SK-N-SH (cell line): ENCODE results near the gene MRPS18A. TPM values are rescaled to one million over a fixed set of nuclear protein-coding genes. Genes with fewer than 3 reads are reported as not detected.

Source experiments
- CTCF ChIA-PET: fragments of 300-600, 350-600 bp; formaldehyde crosslinking; extraction: SDS; loops from one replicate; lab custom pipeline; 2021; lab: Yijun Ruan, JAX
- POLR2A ChIA-PET: fragments of 350-600 bp; sonication (Branson Sonifier 250); formaldehyde crosslinking; extraction: SDS; loops from one replicate; lab custom pipeline; 2020; ENCODE audit warnings: antibody characterized with exemption, inconsistent platforms; lab: Yijun Ruan, JAX
- DNase-seq: peaks from one replicate; pipeline ENCODE4 v3.0.0; 2012
- H2AFZ ChIP-seq: fragments of 200-600 bp; sonication (generic); 2 replicates; pipeline ENCODE4 v1.8.1; 2016; ENCODE audit warnings: antibody characterized with exemption, mild to moderate bottlenecking, low read depth
- H3F3A ChIP-seq: fragments of 200-600 bp; sonication (generic); replicated peaks from 2 replicates; pipeline ENCODE3; 2016; ENCODE audit warnings: antibody characterized with exemption, mild to moderate bottlenecking; ENCODE audit not compliant: insufficient read depth
- H3K27ac ChIP-seq, 2 experiments: fragments of 200-500 bp in 1 of 2; fragments of 200-600 bp in 1 of 2; sonication (Bioruptor generic) in 1 of 2; sonication (generic), shearing (Covaris generic) in 1 of 2; 2 replicates each; pipeline versions ENCODE4 v1.5.1 to v1.6.1; 2014 to 2016; ENCODE audit warnings: low read depth in 2 of 2, inconsistent platforms in 1 of 2, low read length in 1 of 2, mild to moderate bottlenecking in 1 of 2, mixed read lengths in 1 of 2
- H3K27me3 ChIP-seq: fragments of 200-600 bp; sonication (generic), shearing (Covaris generic); 2 replicates; pipeline ENCODE4 v1.6.1; 2016; ENCODE audit warnings: mixed run types; ENCODE audit not compliant: insufficient read depth
- H3K36me3 ChIP-seq, 2 experiments: fragments of 200-500 bp in 1 of 2; fragments of 200-600 bp in 1 of 2; sonication (Bioruptor generic) in 1 of 2; sonication (generic) in 1 of 2; replicated peaks in 1 of 2; 2 replicates each; pipeline versions ENCODE3 to v1.5.1; 2014 to 2016; ENCODE audit warnings: low read length in 1 of 2, mild to moderate bottlenecking in 1 of 2; ENCODE audit not compliant: insufficient read depth in 2 of 2, control insufficient read depth in 1 of 2
- H3K4me1 ChIP-seq, 2 experiments: fragments of 200-500 bp in 1 of 2; fragments of 200-600 bp in 1 of 2; sonication (Bioruptor generic) in 1 of 2; sonication (generic), shearing (Covaris generic) in 1 of 2; 2 replicates each; pipeline versions ENCODE4 v1.5.1 to v1.6.1; 2014 to 2016; ENCODE audit warnings: low read depth in 1 of 2, low read length in 1 of 2, mixed run types in 1 of 2; ENCODE audit not compliant: insufficient read depth in 2 of 2, control insufficient read depth in 1 of 2
- H3K4me2 ChIP-seq: fragments of 200-600 bp; sonication (generic), shearing (Covaris generic); 2 replicates; pipeline ENCODE4 v1.6.1; 2017; ENCODE audit warnings: mixed run types
- H3K4me3 ChIP-seq, 2 experiments: fragments of 200-500 bp in 1 of 2; fragments of 200-600 bp in 1 of 2; sonication (Bioruptor generic) in 1 of 2; sonication (generic), shearing (Covaris generic) in 1 of 2; 2 replicates each; pipeline versions ENCODE4 v1.5.1 to v1.8.1; 2014 to 2016; ENCODE audit warnings: low read depth in 2 of 2, inconsistent platforms in 1 of 2, low read length in 1 of 2, mild to moderate bottlenecking in 1 of 2, mixed read lengths in 1 of 2, moderate library complexity in 1 of 2
- H3K79me2 ChIP-seq: fragments of 200-600 bp; sonication (generic); 2 replicates; pipeline ENCODE4 v1.8.1; 2017; ENCODE audit warnings: mild to moderate bottlenecking; ENCODE audit not compliant: insufficient read depth
- H3K9ac ChIP-seq: fragments of 200-600 bp; sonication (generic); 2 replicates; pipeline ENCODE4 v1.6.1; 2017; ENCODE audit warnings: mixed run types
- H3K9me2 ChIP-seq: fragments of 200-600 bp; sonication (generic); 2 replicates; pipeline ENCODE4 v1.6.1; 2017; ENCODE audit warnings: mixed run types
- H3K9me3 ChIP-seq: fragments of 200-600 bp; sonication (generic); 2 replicates; pipeline ENCODE4 v1.6.1; 2017; ENCODE audit warnings: mixed run types, mild to moderate bottlenecking, moderate library complexity
- H4K20me1 ChIP-seq: fragments of 200-600 bp; sonication (generic); 2 replicates; pipeline ENCODE4 v1.6.1; 2017; ENCODE audit warnings: mild to moderate bottlenecking, mixed run types; ENCODE audit not compliant: insufficient read depth
- ELF1 ChIP-seq: IDR thresholded peaks from 2 replicates; pipeline ENCODE4 v1.4.0; 2012
- EZH2phosphoT487 ChIP-seq: fragments of 200-600 bp; sonication (generic); IDR thresholded peaks from 2 replicates; pipeline ENCODE4 v1.6.1; 2017; ENCODE audit warnings: low read depth, mixed run types, mild to moderate bottlenecking, antibody characterized with exemption, moderate library complexity, borderline replicate concordance
- FOSL2 ChIP-seq: IDR thresholded peaks from 2 replicates; pipeline ENCODE4 v1.4.0; 2012; ENCODE audit warnings: low read depth, mild to moderate bottlenecking, moderate library complexity, borderline replicate concordance
- FOXJ3 ChIP-seq: sonication (generic); formaldehyde crosslinking; IDR thresholded peaks from 2 replicates; pipeline ENCODE4 v1.5.1; 2020; ENCODE audit warnings: mild to moderate bottlenecking, missing genetic modification reagents
- GABPA ChIP-seq: IDR thresholded peaks from 2 replicates; pipeline ENCODE4 v1.4.0; 2012; ENCODE audit warnings: low read depth, mild to moderate bottlenecking
- GATA2 ChIP-seq: sonication (generic); formaldehyde crosslinking; IDR thresholded peaks from 2 replicates; pipeline ENCODE4 v1.5.0; 2020; ENCODE audit warnings: mild to moderate bottlenecking, missing genetic modification reagents
- NFIC ChIP-seq: IDR thresholded peaks from 2 replicates; pipeline ENCODE4 v1.4.0; 2012; ENCODE audit warnings: borderline replicate concordance
- POLR2AphosphoS5 ChIP-seq: IDR thresholded peaks from 2 replicates; pipeline ENCODE4 v1.6.1; 2012; ENCODE audit warnings: low read depth, low read length
- RAD21 ChIP-seq: IDR thresholded peaks from 2 replicates; pipeline ENCODE4 v1.6.1; 2012; ENCODE audit warnings: mild to moderate bottlenecking, low read length
- RCOR1 ChIP-seq: fragments of 150-350 bp; IDR thresholded peaks from 2 replicates; pipeline ENCODE4 v1.6.1; 2017; ENCODE audit warnings: antibody characterized with exemption, low read length
- RFX5 ChIP-seq: IDR thresholded peaks from 2 replicates; pipeline ENCODE4 v1.6.1; 2012; ENCODE audit warnings: mild to moderate bottlenecking, improper control_type of control experiment, low read length
- SMC3 ChIP-seq: IDR thresholded peaks from 2 replicates; pipeline ENCODE4 v1.6.1; 2012; ENCODE audit warnings: low read depth, low read length, improper control_type of control experiment
- TCF12 ChIP-seq: IDR thresholded peaks from 2 replicates; pipeline ENCODE4 v1.4.0; 2012
- TEAD4 ChIP-seq: IDR thresholded peaks from 2 replicates; pipeline ENCODE4 v1.4.0; 2012; ENCODE audit warnings: mild to moderate bottlenecking, borderline replicate concordance; ENCODE audit not compliant: insufficient read depth
- WGBS: methylation state at CpG from one replicate; pipeline ENCODE4 v1.1.6; 2017; ENCODE audit warnings: low lambda C conversion rate; 5-methylcytosine and 5-hydroxymethylcytosine counted together
- polyA plus RNA-seq, 3 experiments: library from polyadenylated mRNA; depleted of rRNA; stranded (reverse); fragments of >200 nt; gene quantifications; 2 replicates each; pipeline ENCODE4 v1.2.3, GENCODE V29; 2012
- TF ChIP-seq, protein P1 (sequence below): fragments of 150-350 bp; IDR thresholded peaks from 2 replicates; pipeline ENCODE4 v1.6.1; 2016; ENCODE audit warnings: mild to moderate bottlenecking, low read depth, low read length
- TF ChIP-seq, protein P2 (sequence below): IDR thresholded peaks from 2 replicates; pipeline ENCODE4 v1.4.0; 2012; ENCODE audit warnings: low read depth, borderline replicate concordance
- TF ChIP-seq, protein P3 (sequence below): fragments of 150-350 bp; IDR thresholded peaks from 2 replicates; pipeline ENCODE4 v1.6.1; 2017; ENCODE audit warnings: antibody characterized with exemption, low read length, low read depth, borderline replicate concordance
- TF ChIP-seq, protein P4 (sequence below): IDR thresholded peaks from 2 replicates; pipeline ENCODE4 v1.6.1; 2012; ENCODE audit warnings: mild to moderate bottlenecking, low read depth, low read length, moderate library complexity
- TF ChIP-seq, protein P5 (sequence below): IDR thresholded peaks from 2 replicates; pipeline ENCODE4 v1.4.0; 2012; ENCODE audit warnings: low read depth, borderline replicate concordance
- TF ChIP-seq, protein P6 (sequence below): IDR thresholded peaks from 2 replicates; pipeline ENCODE4 v1.4.0; 2012; ENCODE audit warnings: low read depth

The MRPS18A gene
- polyA plus RNA-seq, 1 of the 3 experiments (the other 2 are of a cell fraction): 57.0 TPM

DNA sequence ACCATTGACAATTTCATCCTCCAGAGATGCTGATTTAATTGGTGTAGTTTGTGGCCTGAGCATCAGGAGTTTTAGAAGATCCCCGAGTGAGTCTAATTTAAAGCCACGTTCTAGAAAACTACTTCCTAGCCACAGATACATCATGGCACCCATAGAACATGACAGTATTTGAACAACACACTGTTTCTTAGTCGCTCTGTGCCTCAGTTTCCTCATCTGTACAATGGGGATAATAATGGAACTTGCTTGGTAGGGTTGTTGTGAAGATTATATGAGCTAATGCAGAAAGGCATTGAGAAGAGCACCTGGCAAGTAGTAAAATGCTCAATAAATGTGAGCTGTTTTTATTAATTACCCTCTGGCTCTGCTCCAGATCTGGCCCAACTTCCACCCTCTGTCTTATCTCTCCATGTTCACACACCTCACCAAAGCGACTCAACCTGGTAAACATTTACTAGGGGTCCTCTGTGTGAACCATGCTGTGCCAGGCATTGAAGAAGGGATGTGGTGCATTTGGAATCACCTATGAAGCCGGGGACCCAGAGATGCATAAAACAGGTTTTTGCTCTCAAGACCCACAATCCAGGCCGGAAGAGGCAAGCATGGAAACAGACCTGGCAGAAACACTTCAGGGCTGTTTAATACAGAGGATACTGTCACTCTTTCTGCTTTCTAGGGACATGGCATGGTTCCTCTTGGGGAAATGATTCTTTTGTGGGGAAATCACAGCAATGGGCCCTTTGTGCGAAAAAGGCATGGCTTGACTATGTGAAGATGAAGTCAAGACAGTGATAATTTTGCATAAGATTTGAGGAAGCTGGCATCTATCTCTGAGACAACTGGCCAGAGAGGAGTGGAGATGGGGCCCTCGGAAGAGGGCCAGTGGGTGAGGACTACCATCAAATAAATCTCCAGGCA is 16.2 kb upstream of the MRPS18A start (continued):
- TF ChIP-seq, protein P1, sequence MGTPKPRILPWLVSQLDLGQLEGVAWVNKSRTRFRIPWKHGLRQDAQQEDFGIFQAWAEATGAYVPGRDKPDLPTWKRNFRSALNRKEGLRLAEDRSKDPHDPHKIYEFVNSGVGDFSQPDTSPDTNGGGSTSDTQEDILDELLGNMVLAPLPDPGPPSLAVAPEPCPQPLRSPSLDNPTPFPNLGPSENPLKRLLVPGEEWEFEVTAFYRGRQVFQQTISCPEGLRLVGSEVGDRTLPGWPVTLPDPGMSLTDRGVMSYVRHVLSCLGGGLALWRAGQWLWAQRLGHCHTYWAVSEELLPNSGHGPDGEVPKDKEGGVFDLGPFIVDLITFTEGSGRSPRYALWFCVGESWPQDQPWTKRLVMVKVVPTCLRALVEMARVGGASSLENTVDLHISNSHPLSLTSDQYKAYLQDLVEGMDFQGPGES: no peak
- TF ChIP-seq POLR2AphosphoS5: no peak
- TF ChIP-seq EZH2phosphoT487: no peak
- TF ChIP-seq, protein P2, sequence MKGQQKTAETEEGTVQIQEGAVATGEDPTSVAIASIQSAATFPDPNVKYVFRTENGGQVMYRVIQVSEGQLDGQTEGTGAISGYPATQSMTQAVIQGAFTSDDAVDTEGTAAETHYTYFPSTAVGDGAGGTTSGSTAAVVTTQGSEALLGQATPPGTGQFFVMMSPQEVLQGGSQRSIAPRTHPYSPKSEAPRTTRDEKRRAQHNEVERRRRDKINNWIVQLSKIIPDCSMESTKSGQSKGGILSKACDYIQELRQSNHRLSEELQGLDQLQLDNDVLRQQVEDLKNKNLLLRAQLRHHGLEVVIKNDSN: no peak
- no peak for TF ChIP-seq ELF1
- TF ChIP-seq GATA2: no peak
- no peak for TF ChIP-seq SMC3
- TF ChIP-seq, protein P3, sequence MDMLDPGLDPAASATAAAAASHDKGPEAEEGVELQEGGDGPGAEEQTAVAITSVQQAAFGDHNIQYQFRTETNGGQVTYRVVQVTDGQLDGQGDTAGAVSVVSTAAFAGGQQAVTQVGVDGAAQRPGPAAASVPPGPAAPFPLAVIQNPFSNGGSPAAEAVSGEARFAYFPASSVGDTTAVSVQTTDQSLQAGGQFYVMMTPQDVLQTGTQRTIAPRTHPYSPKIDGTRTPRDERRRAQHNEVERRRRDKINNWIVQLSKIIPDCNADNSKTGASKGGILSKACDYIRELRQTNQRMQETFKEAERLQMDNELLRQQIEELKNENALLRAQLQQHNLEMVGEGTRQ: no peak
- TF ChIP-seq FOXJ3 (CRISPR knock-in tag): no peak
- no peak for TF ChIP-seq RCOR1

DNA sequence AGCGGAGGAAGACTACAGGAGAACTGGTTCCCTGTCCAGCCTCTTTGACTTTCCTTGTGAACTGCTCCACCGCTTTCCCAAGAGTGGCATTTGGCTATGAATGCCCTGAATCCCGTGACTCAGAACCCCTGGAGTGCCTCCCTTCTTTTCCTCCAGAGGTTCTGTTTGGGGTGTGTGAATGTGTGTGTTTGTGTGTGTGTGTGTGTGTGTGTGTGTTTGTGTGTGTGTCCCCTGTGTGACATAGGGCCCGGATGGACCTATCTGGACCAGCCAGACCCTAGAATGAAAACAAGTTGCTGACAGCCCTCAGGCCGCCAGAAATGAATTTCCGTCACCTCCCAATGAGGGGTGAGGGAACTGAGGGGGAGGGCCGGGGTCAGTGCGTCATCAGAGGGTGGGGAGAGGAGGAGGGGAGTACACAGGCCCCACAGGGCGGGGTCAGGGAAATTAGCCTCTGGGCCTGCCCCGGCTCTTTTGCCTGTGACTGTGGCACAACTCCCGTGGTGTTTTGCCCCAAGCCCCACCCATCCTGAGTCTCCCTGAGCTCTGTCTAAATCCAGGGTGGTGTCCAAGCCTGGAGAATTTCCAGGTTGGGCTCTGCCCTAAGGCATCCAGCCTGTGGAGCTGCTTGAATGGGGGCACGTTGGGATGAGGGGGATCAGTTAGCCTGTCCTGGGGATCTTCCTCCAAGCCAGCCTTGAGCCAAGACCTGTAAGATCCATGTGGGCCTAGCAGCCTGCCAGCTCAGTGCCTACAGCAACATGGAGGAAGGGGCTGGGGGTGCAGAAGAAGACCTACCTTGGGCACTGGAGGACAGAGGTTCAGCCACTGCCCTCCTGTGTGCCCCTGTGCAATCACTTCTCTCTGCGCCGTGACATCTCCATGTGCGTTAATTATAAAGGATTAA is 15.2 kb upstream of the MRPS18A start:
- peaks cover 0 to 16% of the 10 kb centered on the region in 2 experiments; a peak in 1 of 4 replicates for H3K4me1 ChIP-seq
- DNase-seq: no peak
- no peaks in the 10 kb centered on the region for H3K9me2 ChIP-seq
- H4K20me1 ChIP-seq: no peaks in the 10 kb centered on the region
- POLR2A ChIA-PET: no interaction called here
- H3F3A ChIP-seq: no peaks in the 10 kb centered on the region
- CTCF ChIA-PET: interaction anchor here (0.9 to 1.4 kb wide), 3 partner anchors 12 to 67 kb away, joined by 3 to 5 read pairs (median 4); partner anchors contain the start of gene VEGFA
- H3K9me3 ChIP-seq: no peaks in the 10 kb centered on the region
- H3K27me3 ChIP-seq: no peaks in the 10 kb centered on the region; the same call in 1 of the 2 replicates
- 75% methylated on average over 13 of the region's 15 CpGs for WGBS
- no peaks in the 10 kb centered on the region for H3K79me2 ChIP-seq
- no peak overlapping the region for H3K4me3 ChIP-seq
- H3K36me3 ChIP-seq: no peaks in the 10 kb centered on the region
- no peak overlapping the region for H3K9ac ChIP-seq
- H3K4me2 ChIP-seq: no peak overlapping the region
- no peak overlapping the region for H2AFZ ChIP-seq
- no peak overlapping the region for H3K27ac ChIP-seq
- TF ChIP-seq, protein P4, sequence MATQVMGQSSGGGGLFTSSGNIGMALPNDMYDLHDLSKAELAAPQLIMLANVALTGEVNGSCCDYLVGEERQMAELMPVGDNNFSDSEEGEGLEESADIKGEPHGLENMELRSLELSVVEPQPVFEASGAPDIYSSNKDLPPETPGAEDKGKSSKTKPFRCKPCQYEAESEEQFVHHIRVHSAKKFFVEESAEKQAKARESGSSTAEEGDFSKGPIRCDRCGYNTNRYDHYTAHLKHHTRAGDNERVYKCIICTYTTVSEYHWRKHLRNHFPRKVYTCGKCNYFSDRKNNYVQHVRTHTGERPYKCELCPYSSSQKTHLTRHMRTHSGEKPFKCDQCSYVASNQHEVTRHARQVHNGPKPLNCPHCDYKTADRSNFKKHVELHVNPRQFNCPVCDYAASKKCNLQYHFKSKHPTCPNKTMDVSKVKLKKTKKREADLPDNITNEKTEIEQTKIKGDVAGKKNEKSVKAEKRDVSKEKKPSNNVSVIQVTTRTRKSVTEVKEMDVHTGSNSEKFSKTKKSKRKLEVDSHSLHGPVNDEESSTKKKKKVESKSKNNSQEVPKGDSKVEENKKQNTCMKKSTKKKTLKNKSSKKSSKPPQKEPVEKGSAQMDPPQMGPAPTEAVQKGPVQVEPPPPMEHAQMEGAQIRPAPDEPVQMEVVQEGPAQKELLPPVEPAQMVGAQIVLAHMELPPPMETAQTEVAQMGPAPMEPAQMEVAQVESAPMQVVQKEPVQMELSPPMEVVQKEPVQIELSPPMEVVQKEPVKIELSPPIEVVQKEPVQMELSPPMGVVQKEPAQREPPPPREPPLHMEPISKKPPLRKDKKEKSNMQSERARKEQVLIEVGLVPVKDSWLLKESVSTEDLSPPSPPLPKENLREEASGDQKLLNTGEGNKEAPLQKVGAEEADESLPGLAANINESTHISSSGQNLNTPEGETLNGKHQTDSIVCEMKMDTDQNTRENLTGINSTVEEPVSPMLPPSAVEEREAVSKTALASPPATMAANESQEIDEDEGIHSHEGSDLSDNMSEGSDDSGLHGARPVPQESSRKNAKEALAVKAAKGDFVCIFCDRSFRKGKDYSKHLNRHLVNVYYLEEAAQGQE: no peak
- TF ChIP-seq SMC3 (no peak), TCF12 (no peak), FOXJ3 (CRISPR knock-in tag) (no peak), NFIC (no peak), RAD21 (no peak), GABPA (no peak), RFX5 (no peak), TEAD4 (no peak), RCOR1 (no peak), FOSL2 (no peak)
- TF ChIP-seq, protein P5, sequence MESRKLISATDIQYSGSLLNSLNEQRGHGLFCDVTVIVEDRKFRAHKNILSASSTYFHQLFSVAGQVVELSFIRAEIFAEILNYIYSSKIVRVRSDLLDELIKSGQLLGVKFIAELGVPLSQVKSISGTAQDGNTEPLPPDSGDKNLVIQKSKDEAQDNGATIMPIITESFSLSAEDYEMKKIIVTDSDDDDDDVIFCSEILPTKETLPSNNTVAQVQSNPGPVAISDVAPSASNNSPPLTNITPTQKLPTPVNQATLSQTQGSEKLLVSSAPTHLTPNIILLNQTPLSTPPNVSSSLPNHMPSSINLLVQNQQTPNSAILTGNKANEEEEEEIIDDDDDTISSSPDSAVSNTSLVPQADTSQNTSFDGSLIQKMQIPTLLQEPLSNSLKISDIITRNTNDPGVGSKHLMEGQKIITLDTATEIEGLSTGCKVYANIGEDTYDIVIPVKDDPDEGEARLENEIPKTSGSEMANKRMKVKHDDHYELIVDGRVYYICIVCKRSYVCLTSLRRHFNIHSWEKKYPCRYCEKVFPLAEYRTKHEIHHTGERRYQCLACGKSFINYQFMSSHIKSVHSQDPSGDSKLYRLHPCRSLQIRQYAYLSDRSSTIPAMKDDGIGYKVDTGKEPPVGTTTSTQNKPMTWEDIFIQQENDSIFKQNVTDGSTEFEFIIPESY: no peak
- TF ChIP-seq, protein P6, sequence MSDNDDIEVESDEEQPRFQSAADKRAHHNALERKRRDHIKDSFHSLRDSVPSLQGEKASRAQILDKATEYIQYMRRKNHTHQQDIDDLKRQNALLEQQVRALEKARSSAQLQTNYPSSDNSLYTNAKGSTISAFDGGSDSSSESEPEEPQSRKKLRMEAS: no peak
